ENCODE results near the gene PHLDB3. TPM values are rescaled to one million over a fixed set of nuclear protein-coding genes. Genes with fewer than 3 reads are reported as not detected.

The PHLDB3 gene
- total and polyA plus RNA-seq, 10 donors, result 8.0 to 23.0 (median 16.1) TPM

DNA sequence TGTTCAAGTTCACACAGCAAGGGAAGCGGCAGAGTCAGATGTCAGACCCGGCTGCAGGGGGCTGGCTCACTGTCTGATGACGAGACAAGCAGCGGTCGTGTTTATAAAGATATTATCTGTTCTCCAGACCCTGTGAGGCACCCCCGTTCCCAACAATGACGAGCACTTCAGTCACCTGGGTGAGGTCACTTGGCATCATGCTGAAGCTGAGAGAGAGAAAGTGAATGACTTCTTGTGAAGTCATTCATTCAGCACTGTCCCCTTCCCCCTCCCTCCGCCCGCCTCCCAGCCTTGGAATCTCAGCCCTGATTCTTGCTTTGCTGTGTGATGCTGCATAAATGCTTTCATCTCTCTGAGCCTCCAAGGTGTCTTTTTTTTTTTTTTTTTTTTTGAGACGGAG is 34.3 kb downstream of the PHLDB3 start:
- 74 to 89% (median 83%) methylated on average over 6 to 10 of the region's 10 CpGs for WGBS, 5 donors
- no peak for DNase-seq
- no peaks in the 10 kb centered on the region for H3K36me3 ChIP-seq

DNA sequence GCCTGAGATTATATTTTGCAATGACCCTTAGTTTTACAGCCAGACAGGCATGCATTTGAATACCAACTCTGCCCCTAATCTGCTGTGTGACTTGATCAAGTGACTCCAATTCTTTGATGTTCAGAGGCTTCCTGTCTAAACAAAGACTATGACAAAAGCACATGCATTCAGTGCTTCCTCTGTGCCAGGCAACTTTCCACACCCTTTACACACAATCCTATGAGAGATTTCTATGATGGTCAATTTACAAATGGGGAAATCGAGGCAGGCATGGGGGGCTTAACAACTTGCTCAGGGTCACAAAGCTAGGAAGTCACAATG is 35.4 kb downstream of the PHLDB3 start:
- intact Hi-C loops (cut with DNase I; ENCODE audit: low total_unique reads), result no loop called here
- H3K4me3 ChIP-seq, result no peak overlapping the region
- no peak for DNase-seq
- H3K36me3 ChIP-seq, result no peaks in the 10 kb centered on the region
- peaks cover 5 to 32% (median 11%) of the 10 kb centered on the region in 6 donors for H3K4me1 ChIP-seq
- H3K27me3 ChIP-seq (replicated peaks in 1 of 7), result peaks cover 0 to 20% (median 0%) of the 10 kb centered on the region in 7 donors
- peak overlapping the region in 3 of 8 donors; percentile 16 to 43 (median 25) for H3K27ac ChIP-seq
- H3K9me3 ChIP-seq, result no peaks in the 10 kb centered on the region
- TF ChIP-seq POLR2A (IDR thresholded peaks at IDR 0.05), result no peak
- TF ChIP-seq, protein P1, sequence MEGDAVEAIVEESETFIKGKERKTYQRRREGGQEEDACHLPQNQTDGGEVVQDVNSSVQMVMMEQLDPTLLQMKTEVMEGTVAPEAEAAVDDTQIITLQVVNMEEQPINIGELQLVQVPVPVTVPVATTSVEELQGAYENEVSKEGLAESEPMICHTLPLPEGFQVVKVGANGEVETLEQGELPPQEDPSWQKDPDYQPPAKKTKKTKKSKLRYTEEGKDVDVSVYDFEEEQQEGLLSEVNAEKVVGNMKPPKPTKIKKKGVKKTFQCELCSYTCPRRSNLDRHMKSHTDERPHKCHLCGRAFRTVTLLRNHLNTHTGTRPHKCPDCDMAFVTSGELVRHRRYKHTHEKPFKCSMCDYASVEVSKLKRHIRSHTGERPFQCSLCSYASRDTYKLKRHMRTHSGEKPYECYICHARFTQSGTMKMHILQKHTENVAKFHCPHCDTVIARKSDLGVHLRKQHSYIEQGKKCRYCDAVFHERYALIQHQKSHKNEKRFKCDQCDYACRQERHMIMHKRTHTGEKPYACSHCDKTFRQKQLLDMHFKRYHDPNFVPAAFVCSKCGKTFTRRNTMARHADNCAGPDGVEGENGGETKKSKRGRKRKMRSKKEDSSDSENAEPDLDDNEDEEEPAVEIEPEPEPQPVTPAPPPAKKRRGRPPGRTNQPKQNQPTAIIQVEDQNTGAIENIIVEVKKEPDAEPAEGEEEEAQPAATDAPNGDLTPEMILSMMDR (IDR thresholded peaks at IDR 0.05 in 8 of 11, conservative IDR thresholded peaks at IDR 0.05 in 3 of 11), result no peak
- no peak for TF ChIP-seq POLR2AphosphoS5 (IDR thresholded peaks at IDR 0.05)
- WGBS, 5 donors, result 57 to 71% (median 65%) methylated on average over 1 of the region's 1 CpG

More for the DNA sequence above, 34.3 kb downstream of the PHLDB3 start:
- peaks cover 5 to 31% (median 12%) of the 10 kb centered on the region in 6 donors for H3K4me1 ChIP-seq
- H3K4me3 ChIP-seq, result no peak overlapping the region
- no peak for TF ChIP-seq POLR2AphosphoS5 (IDR thresholded peaks at IDR 0.05)
- TF ChIP-seq, protein P1 (IDR thresholded peaks at IDR 0.05 in 8 of 11, conservative IDR thresholded peaks at IDR 0.05 in 3 of 11), result no peak
- no peak for TF ChIP-seq POLR2A (IDR thresholded peaks at IDR 0.05)
- intact Hi-C loops (cut with DNase I; ENCODE audit: low total_unique reads), result no loop called here
- H3K9me3 ChIP-seq, result no peaks in the 10 kb centered on the region
- no peak overlapping the region for H3K27ac ChIP-seq
- H3K27me3 ChIP-seq (replicated peaks in 1 of 7), result peaks cover 0 to 12% (median 0%) of the 10 kb centered on the region in 7 donors

DNA sequence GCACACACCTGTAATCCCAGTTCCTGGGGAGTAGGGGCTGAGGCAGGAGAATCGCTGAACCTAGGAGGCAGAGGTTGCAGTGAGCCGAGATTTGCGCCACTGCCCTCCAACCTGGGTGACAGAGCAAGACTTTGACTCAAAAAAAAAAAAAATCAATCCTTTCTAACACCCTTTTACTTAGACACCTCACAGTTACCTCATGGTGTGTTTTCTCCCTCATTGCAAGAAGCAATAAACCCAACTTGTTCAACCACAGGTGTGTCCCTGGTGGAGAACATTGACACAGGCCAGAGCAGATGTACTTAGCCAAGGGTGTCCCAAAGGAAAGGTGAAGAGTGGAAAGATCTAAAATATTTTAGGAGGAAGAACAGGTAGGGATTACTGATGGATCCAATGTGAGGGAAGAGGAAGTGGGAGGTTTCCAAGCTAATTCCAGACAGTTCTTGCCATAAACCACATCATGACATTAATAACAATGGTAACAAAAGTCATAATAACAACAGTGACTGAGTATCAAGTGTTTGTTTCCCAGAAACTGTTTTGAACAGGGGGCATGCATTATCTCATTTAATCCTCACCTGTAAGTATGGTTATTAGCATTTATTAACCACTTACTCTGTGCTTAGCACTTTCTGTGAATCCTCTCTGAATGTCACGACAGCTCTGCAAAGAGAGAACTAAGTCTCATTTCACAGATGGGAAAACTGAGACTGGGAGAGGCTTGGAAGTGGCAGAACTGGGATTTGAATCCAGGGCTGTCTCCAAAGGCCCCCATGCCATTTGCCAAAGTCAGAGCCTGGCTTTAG is 36.0 kb downstream of the PHLDB3 start:
- no peaks in the 10 kb centered on the region for H3K36me3 ChIP-seq
- peak overlapping the region in 3 of 8 donors; percentile 16 to 43 (median 25) for H3K27ac ChIP-seq
- peaks cover 0 to 20% (median 0%) of the 10 kb centered on the region in 7 donors for H3K27me3 ChIP-seq (replicated peaks in 1 of 7)
- no peak overlapping the region for H3K4me3 ChIP-seq
- no peaks in the 10 kb centered on the region for H3K9me3 ChIP-seq
- no peak for TF ChIP-seq POLR2A (IDR thresholded peaks at IDR 0.05)
- TF ChIP-seq POLR2AphosphoS5 (IDR thresholded peaks at IDR 0.05), result no peak
- TF ChIP-seq, protein P1 (IDR thresholded peaks at IDR 0.05 in 8 of 11, conservative IDR thresholded peaks at IDR 0.05 in 3 of 11), result no peak
- intact Hi-C loops (cut with DNase I; ENCODE audit: low total_unique reads), result no loop called here
- no peak for DNase-seq
- 85 to 94% (median 87%) methylated on average over 4 of the region's 4 CpGs for WGBS, 5 donors
- H3K4me1 ChIP-seq, result peaks cover 5 to 38% (median 14%) of the 10 kb centered on the region in 6 donors

DNA sequence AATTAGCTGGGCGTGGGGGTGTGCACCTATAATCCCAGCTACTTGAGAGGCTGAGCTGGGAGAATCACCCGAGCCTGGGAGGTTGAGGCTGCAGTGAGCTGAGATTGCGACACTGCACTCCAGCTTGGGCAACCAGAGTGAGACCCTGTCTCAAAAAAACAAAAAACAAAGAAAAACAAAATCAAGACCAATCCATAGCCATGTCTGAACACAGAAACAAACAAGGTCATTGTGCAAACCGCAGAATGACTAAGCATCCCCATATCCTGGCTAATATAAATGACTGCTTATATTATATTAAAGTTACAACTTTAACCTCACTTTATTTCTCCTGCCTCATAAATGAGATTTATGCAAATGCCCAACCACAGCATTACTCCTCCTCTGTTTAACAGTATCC is 36.8 kb downstream of the PHLDB3 start:
- TF ChIP-seq POLR2AphosphoS5 (IDR thresholded peaks at IDR 0.05) (no peak), POLR2A (IDR thresholded peaks at IDR 0.05) (no peak)
- TF ChIP-seq, protein P1 (IDR thresholded peaks at IDR 0.05 in 8 of 11, conservative IDR thresholded peaks at IDR 0.05 in 3 of 11), result no peak
- H3K4me3 ChIP-seq, result no peak overlapping the region
- no peak for DNase-seq
- H3K9me3 ChIP-seq, result no peaks in the 10 kb centered on the region
- 61 to 72% (median 65%) methylated on average over 4 of the region's 4 CpGs for WGBS, 5 donors
- H3K36me3 ChIP-seq, result no peaks in the 10 kb centered on the region
- intact Hi-C loops (cut with DNase I; ENCODE audit: low total_unique reads), result no loop called here
- no peak overlapping the region for H3K27ac ChIP-seq
- peaks cover 5 to 44% (median 16%) of the 10 kb centered on the region in 6 donors for H3K4me1 ChIP-seq
- H3K27me3 ChIP-seq (replicated peaks in 1 of 7), result peaks cover 0 to 20% (median 0%) of the 10 kb centered on the region in 7 donors
